GM19455 (cell line): ENCODE results near the gene NFKBIB.
"Not testable (repeated sequence)": the region's sequence is repeated elsewhere in the genome, so short reads cannot be mapped to it uniquely, and the experiment has no call there.

ENCODE experiments used
- ATAC-seq: cut with Tn5 transposase; IDR thresholded peaks from one replicate; pipeline ENCODE4 v1.9.1; 2021; ENCODE audit not compliant: unreplicated experiment

NFKBIB gene

GRCh38 chr19:38875656-38876395 is 23.9 kb upstream of the NFKBIB start:
- ATAC-seq, result no peak

GRCh38 chr19:38877781-38878574 is 21.8 kb upstream of the NFKBIB start, which contains the start of gene RINL:
Gene RINL (minus strand): TSS chr19:38878275. CDS start chr19:38876742, 1,533 bp downstream.
- ATAC-seq, result no peak

GRCh38 chr19:38878575-38879399 is 21.0 kb upstream of the NFKBIB start:
- ATAC-seq, result no peak

GRCh38 chr19:38879400-38879751 is 20.4 kb upstream of the NFKBIB start:
- no peak for ATAC-seq

GRCh38 chr19:38880076-38880881 is 19.5 kb upstream of the NFKBIB start:
- no peak for ATAC-seq

- ATAC-seq, result no peak
These were observed 18.7 kb upstream of the NFKBIB start for GRCh38 chr19:38880882-38881609.

GRCh38 chr19:38883286-38883685 is 16.5 kb upstream of the NFKBIB start:
- no peak for ATAC-seq

- not testable (repeated sequence) for ATAC-seq
These were observed 15.1 kb upstream of the NFKBIB start for GRCh38 chr19:38884691-38885090.

GRCh38 chr19:38888876-38889275 is 10.9 kb upstream of the NFKBIB start:
- no peak for ATAC-seq

- ATAC-seq, result no peak
These were observed 10.0 kb upstream of the NFKBIB start for GRCh38 chr19:38889803-38890202.

- no peak for ATAC-seq
These were observed 9.1 kb upstream of the NFKBIB start for GRCh38 chr19:38890686-38891085.

- no peak for ATAC-seq
These were observed 8.0 kb upstream of the NFKBIB start for GRCh38 chr19:38891771-38892170.

GRCh38 chr19:38892841-38893240 is 6.9 kb upstream of the NFKBIB start:
- ATAC-seq, result no peak

- no peak for ATAC-seq
These were observed 6.4 kb upstream of the NFKBIB start for GRCh38 chr19:38893341-38893771.

- ATAC-seq, result no peak
These were observed 4.8 kb upstream of the NFKBIB start for GRCh38 chr19:38894968-38895367.

- no peak for ATAC-seq
These were observed 852 bp upstream of the NFKBIB start for GRCh38 chr19:38898788-38899446.

- no peak for ATAC-seq
These were observed 447 bp downstream of the NFKBIB start for GRCh38 chr19:38900202-38900629.

- ATAC-seq, result no peak
These were observed 998 bp downstream of the NFKBIB start for GRCh38 chr19:38900743-38901190.

- ATAC-seq, result no peak
These were observed 1.9 kb downstream of the NFKBIB start for GRCh38 chr19:38901683-38902082.
